HepG2 (cell line): ENCODE measurements around the gene TGIF1. TPM values are rescaled to one million over a fixed set of nuclear protein-coding genes. Genes with fewer than 3 reads are reported as not detected.

Experiments
- ATAC-seq: fragments of 200-7000 bp; cut with Tn5 transposase; 3 replicates; pipeline ENCODE4 v1.9.1; 2020; ENCODE audit warnings: mild to moderate bottlenecking, moderate library complexity
- BruUV-seq: library from RNA; stranded (reverse); fragments of 400-500 nt; replicated peaks from 2 replicates; lab custom pipeline; 2021; lab: Mats Ljungman, UMichigan
- CTCF ChIA-PET: fragments of 300-600 bp; formaldehyde crosslinking; extraction: SDS; loops from one replicate; lab custom pipeline; 2021; ENCODE audit warnings: low total read pairs, inconsistent platforms, low intra/inter-chr PET ratio; lab: Yijun Ruan, JAX
- POLR2A ChIA-PET: fragments of 350-600 bp; sonication (Branson Sonifier 250); formaldehyde crosslinking; loops from one replicate; lab custom pipeline; 2020; ENCODE audit warnings: antibody characterized with exemption, inconsistent platforms; lab: Yijun Ruan, JAX
- DNase-seq: peaks from one replicate; pipeline ENCODE4 v3.0.0-alpha.2; 2015; ENCODE audit warnings: low spot score
- FAIRE-seq: peaks from 3 replicates; lab custom pipeline; 2011; peaks lifted over from hg19 to GRCh38; lab: Jason Lieb, UNC
- H2AFZ ChIP-seq: one replicate; pipeline ENCODE4 v1.6.1; 2011; ENCODE audit warnings: low read length, inconsistent platforms
- H3K27ac ChIP-seq: fragments of 300-600 bp; 3 replicates; pipeline ENCODE4 v1.8.0; 2011; ENCODE audit warnings: mixed run types, mild to moderate bottlenecking, mixed read lengths, low read length, inconsistent platforms; ENCODE audit not compliant: insufficient read depth; ENCODE audit errors: extremely low read length
- H3K27me3 ChIP-seq, 2 experiments: fragments of 200-600 bp in 1 of 2; 2 replicates in 1 of 2; 3 replicates in 1 of 2; pipeline versions ENCODE4 v1.6.0 to v1.8.0; 2011; ENCODE audit warnings: low read length in 2 of 2, mild to moderate bottlenecking in 2 of 2, moderate library complexity in 2 of 2, inconsistent platforms in 1 of 2; ENCODE audit not compliant: insufficient read depth in 2 of 2, control insufficient read depth in 1 of 2
- H3K36me3 ChIP-seq, 2 experiments: fragments of 200-600 bp in 1 of 2; replicated peaks in 1 of 2; 2 replicates in 1 of 2; 3 replicates in 1 of 2; pipeline versions ENCODE4 v1.5.1 to v1.8.0; 2011; ENCODE audit warnings: low read length in 2 of 2, inconsistent platforms in 1 of 2; ENCODE audit not compliant: insufficient read depth in 2 of 2, control insufficient read depth in 1 of 2
- H3K4me1 ChIP-seq: 2 replicates; pipeline ENCODE4 v1.5.1; 2012; ENCODE audit warnings: low read length, inconsistent platforms; ENCODE audit not compliant: insufficient read depth
- H3K4me2 ChIP-seq: 2 replicates; pipeline ENCODE4 v1.6.0; 2011; ENCODE audit warnings: low read depth, low read length, inconsistent platforms
- H3K4me3 ChIP-seq, 3 experiments: fragments of 200-600 bp in 1 of 3; sonication (generic), shearing (Covaris generic) in 1 of 3; replicated peaks in 1 of 3; 2 replicates each; pipeline ENCODE4 v1.5.1; 2011 to 2016; ENCODE audit warnings: low read length in 3 of 3, inconsistent platforms in 2 of 3, low read depth in 2 of 3, mild to moderate bottlenecking in 2 of 3, control low read depth in 1 of 3, mixed read lengths in 1 of 3; ENCODE audit not compliant: insufficient read depth in 1 of 3
- H3K79me2 ChIP-seq: one replicate; pipeline ENCODE4 v1.6.1; 2011; ENCODE audit warnings: low read length, inconsistent platforms; ENCODE audit not compliant: insufficient read depth
- H3K9ac ChIP-seq: 2 replicates; pipeline ENCODE4 v1.6.0; 2011; ENCODE audit warnings: mild to moderate bottlenecking, low read depth, low read length, inconsistent platforms; ENCODE audit not compliant: insufficient read depth
- H3K9me3 ChIP-seq: 2 replicates; pipeline ENCODE4 v1.5.1; 2012; ENCODE audit warnings: mild to moderate bottlenecking, low read length
- H4K20me1 ChIP-seq: 2 replicates; pipeline ENCODE4 v1.6.0; 2011; ENCODE audit warnings: inconsistent platforms, mild to moderate bottlenecking, low read length, moderate library complexity; ENCODE audit not compliant: insufficient read depth
- CEBPG ChIP-seq: IDR thresholded peaks from 2 replicates; pipeline ENCODE4 v1.6.1; 2016
- HMG20A ChIP-seq: IDR thresholded peaks from 2 replicates; pipeline ENCODE4 v1.6.1; 2016; ENCODE audit warnings: borderline replicate concordance
- HOXA5 ChIP-seq: sonication (generic); formaldehyde crosslinking; IDR thresholded peaks from 2 replicates; pipeline ENCODE4 v1.4.0; 2020; ENCODE audit warnings: missing genetic modification reagents
- HOXD1 ChIP-seq: sonication (generic); formaldehyde crosslinking; IDR thresholded peaks from 2 replicates; pipeline ENCODE4 v1.5.0; 2020; ENCODE audit warnings: missing genetic modification reagents
- KDM6A ChIP-seq: IDR thresholded peaks from 2 replicates; pipeline ENCODE4 v1.6.1; 2016; ENCODE audit warnings: low read depth
- KLF11 ChIP-seq: IDR thresholded peaks from 2 replicates; pipeline ENCODE4 v1.6.1; 2016; ENCODE audit warnings: missing compliant biosample characterization
- MEIS2 ChIP-seq: sonication (generic); formaldehyde crosslinking; IDR thresholded peaks from 2 replicates; pipeline ENCODE4 v1.9.0; 2021; ENCODE audit warnings: mild to moderate bottlenecking, missing genetic modification reagents
- MIXL1 ChIP-seq: IDR thresholded peaks from 2 replicates; pipeline ENCODE4 v1.6.1; 2016
- ZBTB8A ChIP-seq: sonication (generic); formaldehyde crosslinking; IDR thresholded peaks from 2 replicates; pipeline ENCODE4 v1.4.0; 2020; ENCODE audit warnings: mild to moderate bottlenecking, low read depth, missing genetic modification reagents, borderline replicate concordance
- ZNF10 ChIP-seq: sonication (generic); formaldehyde crosslinking; IDR thresholded peaks from 2 replicates; pipeline ENCODE4 v1.4.0; 2020; ENCODE audit warnings: mild to moderate bottlenecking, low read depth, missing genetic modification reagents, borderline replicate concordance
- ZNF547 ChIP-seq: sonication (generic); formaldehyde crosslinking; IDR thresholded peaks from 2 replicates; pipeline ENCODE4 v1.5.1; 2020; ENCODE audit warnings: mild to moderate bottlenecking, missing genetic modification reagents
- ZNF7 ChIP-seq: IDR thresholded peaks from 2 replicates; pipeline ENCODE4 v1.6.1; 2016; ENCODE audit warnings: missing biosample characterization, missing genetic modification reagents
- WGBS: methylation state at CpG from one replicate; pipeline ENCODE4 v1.1.6; 2017; ENCODE audit warnings: low lambda C conversion rate; 5-methylcytosine and 5-hydroxymethylcytosine counted together
- in situ Hi-C: cut with HindIII; loops from 2 replicates; pipeline ENCODE4 v1.10.0; 2017; ENCODE audit warnings: low pct_unique_long_range_greater_than_20kb; ENCODE audit not compliant: extremely low pct_ligation_motif_present
- intact Hi-C: fragments of 100-400 bp; cut with micrococcal nuclease; formaldehyde crosslinking; loops from one replicate; pipeline ENCODE4 v1.10.0; 2022; ENCODE audit not compliant: unreplicated experiment
- polyA plus RNA-seq, 8 experiments: library from polyadenylated mRNA; depleted of rRNA in 3 of 8; stranded (reverse) in 7 of 8; unstranded in 1 of 8; fragments of >200 nt; fragmentation: Illumina TruSeq in 4 of 8; extraction: Trizol in 4 of 8; gene quantifications; 2 replicates each; pipeline versions ENCODE4 v1.2.1 to v1.2.3, GENCODE V29; 2011 to 2016; ENCODE audit warnings: low read depth in 4 of 8, missing spikeins in 1 of 8, mixed read lengths in 1 of 8; ENCODE audit not compliant: insufficient read depth in 1 of 8
- total RNA-seq, 5 experiments: library from RNA; depleted of rRNA; stranded (reverse); fragments of >200 nt; fragmentation: Illumina TruSeq; extraction: Trizol; gene quantifications; 2 replicates each; pipeline ENCODE4 v1.2.3, GENCODE V29; 2016; ENCODE audit warnings: low read depth in 1 of 5
- TF ChIP-seq, protein P1 (sequence below): sonication (generic); formaldehyde crosslinking; IDR thresholded peaks from 2 replicates; pipeline ENCODE4 v1.5.1; 2020; ENCODE audit warnings: missing genetic modification reagents, mild to moderate bottlenecking, borderline replicate concordance
- TF ChIP-seq, protein P2 (sequence below): sonication (generic); formaldehyde crosslinking; IDR thresholded peaks from 2 replicates; pipeline ENCODE4 v1.8.0; 2023; ENCODE audit warnings: mild to moderate bottlenecking, missing genetic modification reagents

TGIF1 gene
- total and polyA plus RNA-seq, 2 of the 13 experiments (the other 11 are each of a cell fraction or from before 2014, with no cell fraction given): 50.0 to 76.1 TPM

DNA sequence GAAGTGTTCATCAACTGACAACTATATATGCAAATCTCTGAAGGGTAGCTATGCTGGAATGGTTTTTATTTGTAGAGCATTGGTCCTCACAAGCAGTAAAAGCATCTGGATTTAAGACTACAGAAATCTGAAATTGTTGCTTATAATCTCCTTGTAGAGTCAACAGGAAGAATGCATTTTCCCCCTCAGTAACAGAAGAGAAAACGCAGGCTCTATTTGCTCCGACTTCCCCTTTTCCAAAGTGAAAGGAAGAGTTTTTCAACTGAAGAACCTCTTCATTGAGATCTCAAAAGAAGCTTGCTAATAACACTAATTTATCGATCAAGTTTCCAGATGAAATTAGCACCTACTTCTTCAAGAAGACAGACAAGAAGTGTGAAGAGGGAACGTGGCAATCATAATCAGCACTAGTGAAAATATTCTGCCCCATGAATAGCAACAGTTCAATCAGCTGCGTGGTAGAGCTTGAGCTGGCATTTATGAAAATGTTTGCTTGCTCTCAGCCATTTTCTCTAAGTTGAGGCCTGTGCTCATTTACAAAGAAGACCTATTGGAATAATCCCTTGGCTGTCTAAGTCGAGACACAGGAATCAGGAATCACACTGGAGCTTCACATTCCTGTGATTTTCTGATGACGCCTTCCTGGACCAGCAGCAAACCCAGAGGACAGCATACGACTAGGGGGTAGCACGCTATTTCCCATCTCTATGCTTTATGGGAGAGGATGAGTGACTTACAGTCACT, 43.7 kb downstream of the TGIF1 start (continued):
- no peak for TF ChIP-seq HOXD1
- TF ChIP-seq KDM6A (CRISPR knock-in tag): no peak
- TF ChIP-seq KLF11 (CRISPR knock-in tag): no peak
- TF ChIP-seq HMG20A (CRISPR knock-in tag): no peak
- TF ChIP-seq ZNF10: no peak
- TF ChIP-seq, all 625 proteins: peak for 0

DNA sequence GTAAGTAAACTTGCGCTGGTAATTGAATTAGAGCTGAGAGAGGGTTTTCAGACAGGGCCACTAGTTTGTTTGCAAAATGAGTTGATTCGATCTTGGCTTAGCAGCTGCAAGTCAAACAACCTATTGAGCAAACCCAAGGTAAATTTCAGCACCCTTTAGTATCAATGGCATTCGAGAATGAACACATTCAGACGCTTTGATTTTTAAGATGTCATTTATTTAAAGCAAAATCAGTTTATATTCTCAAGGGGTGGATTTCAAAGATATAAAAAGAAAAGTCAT, 44.2 kb downstream of the TGIF1 start:
- H4K20me1 ChIP-seq: no peaks in the 10 kb centered on the region
- H3K4me3 ChIP-seq: no peak overlapping the region
- no peak overlapping the region for H2AFZ ChIP-seq
- in situ Hi-C loops: loop anchor here (25.0 kb wide), 1 partner anchor 107 kb away; no protein-coding TSS in a partner anchor
- H3K36me3 ChIP-seq: no peaks in the 10 kb centered on the region
- H3K27ac ChIP-seq: no peak overlapping the region
- TF ChIP-seq, protein P1, sequence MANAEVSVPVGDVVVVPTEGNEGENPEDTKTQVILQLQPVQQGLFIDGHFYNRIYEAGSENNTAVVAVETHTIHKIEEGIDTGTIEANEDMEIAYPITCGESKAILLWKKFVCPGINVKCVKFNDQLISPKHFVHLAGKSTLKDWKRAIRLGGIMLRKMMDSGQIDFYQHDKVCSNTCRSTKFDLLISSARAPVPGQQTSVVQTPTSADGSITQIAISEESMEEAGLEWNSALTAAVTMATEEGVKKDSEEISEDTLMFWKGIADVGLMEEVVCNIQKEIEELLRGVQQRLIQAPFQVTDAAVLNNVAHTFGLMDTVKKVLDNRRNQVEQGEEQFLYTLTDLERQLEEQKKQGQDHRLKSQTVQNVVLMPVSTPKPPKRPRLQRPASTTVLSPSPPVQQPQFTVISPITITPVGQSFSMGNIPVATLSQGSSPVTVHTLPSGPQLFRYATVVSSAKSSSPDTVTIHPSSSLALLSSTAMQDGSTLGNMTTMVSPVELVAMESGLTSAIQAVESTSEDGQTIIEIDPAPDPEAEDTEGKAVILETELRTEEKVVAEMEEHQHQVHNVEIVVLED (CRISPR knock-in tag): no peak
- TF ChIP-seq ZBTB8A (CRISPR knock-in tag) (no peak), CEBPG (0 out of 2 replicates have a peak, but pooled peaks have one; percentile 12), ZNF547 (CRISPR knock-in tag) (no peak), HOXA5 (no peak), MEIS2 (no peak), MIXL1 (CRISPR knock-in tag) (0 out of 2 replicates have a peak, but pooled peaks have one; percentile 31), ZNF7 (no peak)
- TF ChIP-seq, protein P2, sequence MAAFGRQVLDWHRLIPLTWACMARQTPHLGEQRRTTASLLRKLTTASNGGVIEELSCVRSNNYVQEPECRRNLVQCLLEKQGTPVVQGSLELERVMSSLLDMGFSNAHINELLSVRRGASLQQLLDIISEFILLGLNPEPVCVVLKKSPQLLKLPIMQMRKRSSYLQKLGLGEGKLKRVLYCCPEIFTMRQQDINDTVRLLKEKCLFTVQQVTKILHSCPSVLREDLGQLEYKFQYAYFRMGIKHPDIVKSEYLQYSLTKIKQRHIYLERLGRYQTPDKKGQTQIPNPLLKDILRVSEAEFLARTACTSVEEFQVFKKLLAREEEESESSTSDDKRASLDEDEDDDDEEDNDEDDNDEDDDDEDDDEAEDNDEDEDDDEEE (CRISPR knock-in tag): no peak
- H3K4me1 ChIP-seq: peaks cover 12% of the 10 kb centered on the region
- no peaks in the 10 kb centered on the region for H3K79me2 ChIP-seq
- H3K9ac ChIP-seq: no peak overlapping the region
- ATAC-seq (peak; percentile 42; the same call in 1 of the 3 replicates), DNase-seq (peak; percentile 13), FAIRE-seq (no peak)
- WGBS: 7% methylated on average over 4 of the region's 4 CpGs
- BruUV-seq: no TSS peak
- intact Hi-C loops: no loop called here
- CTCF ChIA-PET: no interaction called here
- peaks cover 0 to 27% of the 10 kb centered on the region in 2 experiments; a peak in 4 of 5 replicates for H3K27me3 ChIP-seq
- POLR2A ChIA-PET: no interaction called here
- H3K4me2 ChIP-seq: no peak overlapping the region
- H3K9me3 ChIP-seq: no peaks in the 10 kb centered on the region
